ENCODE data around the gene LMAN2.

DNA sequence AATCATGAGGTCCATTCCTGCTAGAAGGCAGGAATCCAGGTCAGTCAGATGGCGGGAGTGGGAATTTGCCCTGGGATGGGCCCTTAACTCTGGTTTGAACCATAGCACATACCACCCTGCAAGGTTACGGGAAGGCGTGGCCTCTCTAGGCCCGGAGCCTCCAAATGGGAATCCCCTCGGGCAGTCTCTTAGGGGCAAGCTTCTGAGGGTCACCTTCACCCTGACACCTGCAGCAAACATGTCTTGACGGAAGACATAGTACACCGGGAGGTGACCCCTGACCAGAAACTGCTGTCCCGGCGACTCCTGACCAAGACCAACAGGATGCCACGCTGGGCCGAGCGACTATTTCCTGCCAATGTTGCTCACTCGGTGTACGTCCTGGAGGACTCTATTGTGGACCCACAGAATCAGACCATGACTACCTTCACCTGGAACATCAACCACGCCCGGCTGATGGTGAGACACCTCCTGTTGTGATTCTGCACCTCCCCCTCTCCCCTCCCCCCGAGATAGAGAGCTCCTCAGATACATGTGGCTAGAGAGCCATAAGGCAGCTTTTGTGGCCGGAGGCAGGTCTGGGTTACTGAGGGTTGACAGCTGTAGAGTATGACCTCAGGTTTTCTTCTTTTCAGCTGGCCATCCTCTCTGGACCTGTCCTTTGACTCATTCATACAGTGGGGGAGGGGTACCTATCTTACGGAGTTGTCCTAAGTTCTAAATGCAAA, 46.9 kb downstream of the LMAN2 start:
- TF ChIP-seq POU2F2 (IDR thresholded peaks at IDR 0.05; ENCODE audit: low read depth, low read length), result no peak
- TF ChIP-seq POLR2A (IDR thresholded peaks at IDR 0.05; ENCODE audit: low read depth, low read length), result no peak
- TF ChIP-seq POLR2AphosphoS5 (IDR thresholded peaks at IDR 0.05; ENCODE audit: low read depth, low read length), result no peak
- TF ChIP-seq PAX5 (IDR thresholded peaks at IDR 0.05; ENCODE audit: insufficient read depth, low read length, severe bottlenecking), result no peak
- TF ChIP-seq TAF1 (IDR thresholded peaks at IDR 0.05; ENCODE audit: low read depth, low read length), result no peak
